Epithelial cell of proximal tubule (primary cell): ENCODE measurements around the gene LYRM1. TPM values are rescaled to one million over a fixed set of nuclear protein-coding genes. Genes with fewer than 3 reads are reported as not detected.

Source experiments
- DNase-seq: peaks from one replicate; pipeline ENCODE4 v3.0.0-alpha.2; 2011; ENCODE audit warnings: low read depth
- H3K4me3 ChIP-seq: 2 replicates; pipeline ENCODE4 v1.5.1; 2011; ENCODE audit warnings: low read depth, mild to moderate bottlenecking, low read length
- total RNA-seq: library from RNA; depleted of rRNA; stranded (reverse); fragments of >200 nt; gene quantifications from 2 replicates; pipeline ENCODE4 v1.2.3, GENCODE V29; 2015
- TF ChIP-seq, protein P1 (sequence below): conservative IDR thresholded peaks from 2 replicates; pipeline ENCODE4 v1.5.1; 2012; ENCODE audit warnings: low read depth, mild to moderate bottlenecking, low read length

Gene LYRM1
- total RNA-seq, 1 donor from 2014 or later = 23.8 TPM

DNA sequence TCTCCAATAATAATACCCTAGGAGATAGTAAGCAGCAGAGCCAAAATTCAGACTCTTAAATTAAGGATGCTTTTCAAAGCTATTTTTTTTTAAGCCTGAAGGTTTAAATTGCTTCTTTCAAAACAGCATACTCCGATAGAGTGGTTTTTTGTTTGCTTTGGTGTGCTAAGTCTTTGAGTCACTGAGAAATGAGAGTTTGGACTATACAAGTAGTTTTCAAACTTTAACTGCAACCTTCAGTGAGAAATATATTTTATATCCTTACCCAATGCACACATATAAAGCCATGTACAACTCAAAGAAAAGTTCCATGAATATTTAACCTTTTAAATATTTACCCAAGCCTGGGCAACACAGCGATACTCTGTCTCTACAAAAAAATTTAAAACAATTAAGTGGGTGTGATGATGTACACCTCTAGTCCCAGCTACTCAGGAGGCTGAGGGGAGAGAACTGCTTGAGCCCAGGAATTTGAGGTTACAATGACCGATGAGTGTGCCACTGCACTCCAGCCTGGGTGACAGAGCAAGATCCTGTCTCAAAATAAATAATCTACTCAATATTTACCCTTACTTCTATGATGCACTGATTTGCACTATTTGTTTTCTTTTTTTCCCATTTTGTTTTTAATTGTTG lies 19.6 kb upstream of the LYRM1 start:
- TF ChIP-seq, protein P1, sequence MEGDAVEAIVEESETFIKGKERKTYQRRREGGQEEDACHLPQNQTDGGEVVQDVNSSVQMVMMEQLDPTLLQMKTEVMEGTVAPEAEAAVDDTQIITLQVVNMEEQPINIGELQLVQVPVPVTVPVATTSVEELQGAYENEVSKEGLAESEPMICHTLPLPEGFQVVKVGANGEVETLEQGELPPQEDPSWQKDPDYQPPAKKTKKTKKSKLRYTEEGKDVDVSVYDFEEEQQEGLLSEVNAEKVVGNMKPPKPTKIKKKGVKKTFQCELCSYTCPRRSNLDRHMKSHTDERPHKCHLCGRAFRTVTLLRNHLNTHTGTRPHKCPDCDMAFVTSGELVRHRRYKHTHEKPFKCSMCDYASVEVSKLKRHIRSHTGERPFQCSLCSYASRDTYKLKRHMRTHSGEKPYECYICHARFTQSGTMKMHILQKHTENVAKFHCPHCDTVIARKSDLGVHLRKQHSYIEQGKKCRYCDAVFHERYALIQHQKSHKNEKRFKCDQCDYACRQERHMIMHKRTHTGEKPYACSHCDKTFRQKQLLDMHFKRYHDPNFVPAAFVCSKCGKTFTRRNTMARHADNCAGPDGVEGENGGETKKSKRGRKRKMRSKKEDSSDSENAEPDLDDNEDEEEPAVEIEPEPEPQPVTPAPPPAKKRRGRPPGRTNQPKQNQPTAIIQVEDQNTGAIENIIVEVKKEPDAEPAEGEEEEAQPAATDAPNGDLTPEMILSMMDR = no peak
- no peak for DNase-seq

DNA sequence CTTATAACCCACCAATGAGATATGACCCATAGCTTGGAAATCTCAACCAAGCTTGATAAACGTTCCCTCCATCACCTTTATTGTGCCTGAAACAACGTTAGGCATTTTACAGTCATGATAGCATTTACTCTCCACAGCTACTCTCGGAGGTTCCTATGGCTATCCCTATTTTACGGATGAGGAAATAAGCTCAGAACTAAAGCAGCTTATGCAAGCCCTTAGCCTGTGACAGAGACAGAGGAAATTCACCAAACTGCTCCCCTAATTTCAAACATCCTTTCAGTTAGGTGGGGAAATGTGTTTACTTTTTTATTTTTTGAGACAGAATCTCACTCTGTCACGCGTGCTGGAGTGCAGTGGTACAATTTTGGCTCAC lies 19.1 kb upstream of the LYRM1 start:
- TF ChIP-seq, protein P1 = no peak

More for the DNA sequence above, 19.6 kb upstream of the LYRM1 start:
- H3K4me3 ChIP-seq = no peak overlapping the region

DNA sequence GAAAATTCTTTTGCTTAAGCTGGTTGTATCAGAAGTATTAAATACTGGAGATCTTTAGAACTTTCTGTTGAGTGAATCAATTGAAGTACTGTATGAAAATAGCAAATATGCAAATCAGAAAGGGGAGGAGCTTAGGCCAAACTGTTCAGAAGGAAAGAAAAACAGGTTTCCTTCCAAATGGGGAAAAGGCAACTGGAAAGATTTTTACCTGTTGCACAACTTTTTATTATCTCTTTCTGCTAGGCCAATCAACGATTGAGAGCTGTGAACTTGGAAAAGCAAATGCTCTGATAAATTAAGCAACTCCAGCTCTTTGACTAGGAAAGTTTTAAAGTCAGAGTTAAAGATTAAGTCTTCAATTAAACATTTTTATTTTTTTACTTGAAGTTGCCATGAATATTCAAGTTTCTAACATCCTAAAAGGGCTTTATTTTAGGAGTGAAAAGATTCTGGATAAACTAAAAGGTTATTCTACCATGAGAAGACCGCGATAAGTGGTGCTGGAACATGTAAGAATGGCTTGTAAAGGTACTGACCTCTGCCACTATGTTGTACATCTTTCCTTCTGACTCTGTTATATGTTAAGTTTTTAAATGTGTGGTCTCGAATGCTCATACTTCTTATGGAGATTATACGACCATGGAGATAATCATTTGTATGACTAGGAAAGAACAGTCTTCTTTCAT lies 16.9 kb upstream of the LYRM1 start:
- H3K4me3 ChIP-seq = no peak overlapping the region
- TF ChIP-seq, protein P1 = no peak
- no peak for DNase-seq

More for the DNA sequence above, 19.1 kb upstream of the LYRM1 start:
- DNase-seq = no peak
- no peak overlapping the region for H3K4me3 ChIP-seq

DNA sequence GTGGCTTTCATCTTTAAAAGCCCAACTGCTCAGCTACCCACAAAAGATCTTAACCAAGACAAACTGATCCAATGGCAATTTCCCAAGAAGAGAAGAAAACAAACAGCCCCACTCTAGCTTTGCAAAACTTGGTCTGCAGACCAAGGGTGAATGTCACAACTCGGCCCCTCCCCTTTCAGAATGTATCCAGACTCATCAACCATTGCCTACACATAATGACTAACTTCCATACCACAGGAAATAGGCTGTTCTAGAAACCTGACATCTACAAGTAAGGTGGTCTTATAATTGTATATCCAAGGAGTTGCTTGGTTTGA lies 16.4 kb upstream of the LYRM1 start:
- TF ChIP-seq, protein P1 = no peak
- no peak for DNase-seq
- H3K4me3 ChIP-seq = no peak overlapping the region

DNA sequence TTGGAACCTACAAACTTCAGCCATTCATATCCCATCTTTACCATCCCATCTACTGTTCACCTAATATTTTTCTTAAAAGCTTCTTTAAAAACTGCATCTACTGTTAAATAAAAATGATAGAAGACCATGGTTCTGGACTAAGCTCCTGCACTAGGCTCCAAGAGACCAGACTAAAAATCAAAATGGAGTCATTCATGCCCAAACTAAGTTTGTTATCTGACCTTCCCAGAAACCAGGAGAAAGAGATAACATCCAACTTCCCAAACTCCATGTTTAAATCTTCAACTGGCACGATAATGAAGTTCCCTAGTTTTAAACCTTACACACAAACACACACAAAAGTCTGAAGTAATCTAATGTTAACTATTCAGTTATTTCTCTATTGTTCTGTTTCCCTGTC lies 14.3 kb upstream of the LYRM1 start:
- H3K4me3 ChIP-seq = no peak overlapping the region
- no peak for DNase-seq
- TF ChIP-seq, protein P1 = no peak

DNA sequence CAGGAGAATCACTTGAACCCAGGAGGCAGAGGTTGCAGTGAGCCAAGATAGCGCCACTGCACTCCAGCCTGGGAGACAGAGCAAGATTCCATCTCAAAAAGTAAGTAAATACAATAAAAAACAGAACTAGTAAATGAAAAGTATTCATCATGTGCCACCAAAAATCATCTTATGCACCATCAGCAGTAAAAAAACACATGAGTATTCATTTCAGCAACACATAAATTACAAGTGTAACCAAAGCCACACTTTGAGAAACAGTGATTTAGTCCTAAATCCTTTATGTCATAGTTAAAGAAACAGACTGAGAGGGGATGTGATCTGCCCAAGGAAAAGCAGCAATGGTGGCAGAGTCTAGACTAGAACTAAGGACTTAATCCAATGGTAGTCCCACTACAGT lies 13.4 kb upstream of the LYRM1 start:
- DNase-seq = no peak
- TF ChIP-seq, protein P1 = no peak
- H3K4me3 ChIP-seq = no peak overlapping the region

DNA sequence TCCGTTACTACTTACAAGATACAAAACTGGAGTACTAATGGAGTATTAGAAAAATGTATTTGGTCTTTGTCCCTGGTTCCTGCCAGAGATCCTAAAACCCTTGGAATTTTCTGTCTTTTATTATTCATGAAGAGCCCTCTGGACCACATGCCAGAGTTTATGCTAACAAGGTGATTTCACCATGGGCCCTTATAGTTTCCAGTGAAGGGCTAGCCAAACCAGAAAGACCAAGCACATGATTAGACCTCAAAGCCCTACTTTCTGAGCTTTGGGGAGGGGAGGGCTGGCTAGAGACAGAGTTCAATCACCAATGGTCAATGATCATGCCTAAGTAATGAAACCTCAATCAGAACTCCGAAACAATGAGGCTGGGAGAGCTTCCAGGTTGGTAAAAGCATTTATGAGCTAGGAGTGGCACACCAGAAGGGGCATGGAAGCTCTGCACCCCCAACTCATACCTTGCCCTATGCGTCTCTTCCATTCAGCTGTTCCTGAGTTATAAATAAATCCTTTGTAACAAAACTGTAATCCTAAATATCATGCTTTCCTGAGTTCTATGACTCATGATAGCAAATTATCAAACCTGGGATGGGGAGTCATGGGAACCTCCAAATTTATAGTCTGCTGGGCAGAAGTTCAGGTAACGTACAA lies 10.8 kb upstream of the LYRM1 start:
- TF ChIP-seq, protein P1 = no peak
- no peak for DNase-seq
- no peak overlapping the region for H3K4me3 ChIP-seq
